OCI-LY1 (cell line): ENCODE measurements around the gene ATP8A2.

ENCODE experiments used
- H2AFZ ChIP-seq: fragments of 200-600 bp; sonication (generic), shearing (Covaris generic); 2 replicates; pipeline ENCODE4 v1.6.0; 2014; ENCODE audit warnings: antibody characterized with exemption, mild to moderate bottlenecking, low read length
- H3F3A ChIP-seq: fragments of 200-600 bp; sonication (generic), shearing (Covaris generic); 2 replicates; pipeline ENCODE4 v1.6.0; 2014; ENCODE audit warnings: mild to moderate bottlenecking, antibody characterized with exemption, low read length, moderate library complexity; ENCODE audit not compliant: insufficient read depth
- H3K27ac ChIP-seq: fragments of 200-600 bp; sonication (generic); 2 replicates; pipeline ENCODE4 v1.5.1; 2014; ENCODE audit warnings: low read length, mixed run types, mild to moderate bottlenecking, low read depth; ENCODE audit not compliant: poor library complexity, severe bottlenecking
- H3K27me3 ChIP-seq: fragments of 200-600 bp; sonication (generic); 2 replicates; pipeline ENCODE4 v1.6.0; 2014; ENCODE audit warnings: antibody characterized with exemption, mild to moderate bottlenecking, low read length, moderate library complexity; ENCODE audit not compliant: insufficient read depth
- H3K36me3 ChIP-seq: fragments of 200-600 bp; sonication (generic); 2 replicates; pipeline ENCODE4 v1.6.1; 2014; ENCODE audit warnings: mild to moderate bottlenecking, antibody characterized with exemption, low read length, moderate library complexity, mixed read lengths; ENCODE audit not compliant: insufficient read depth
- H3K4me1 ChIP-seq: fragments of 200-600 bp; sonication (generic); 2 replicates; pipeline ENCODE4 v1.5.1; 2014; ENCODE audit warnings: mild to moderate bottlenecking, low read length, moderate library complexity; ENCODE audit not compliant: insufficient read depth, severe bottlenecking
- H3K4me2 ChIP-seq: fragments of 200-600 bp; sonication (generic), shearing (Covaris generic); 2 replicates; pipeline ENCODE4 v1.6.1; 2014; ENCODE audit warnings: low read length
- H3K4me3 ChIP-seq: fragments of 200-600 bp; sonication (generic); 2 replicates; pipeline ENCODE4 v1.5.1; 2014; ENCODE audit warnings: low read length, low read depth, mild to moderate bottlenecking, mixed read lengths; ENCODE audit not compliant: poor library complexity, severe bottlenecking
- H3K79me2 ChIP-seq: fragments of 200-600 bp; shearing (Covaris generic); 2 replicates; pipeline ENCODE4 v1.6.1; 2016; ENCODE audit warnings: mixed run types, low read length, mixed read lengths; ENCODE audit not compliant: insufficient read depth
- H3K9ac ChIP-seq: fragments of 200-600 bp; sonication (generic), shearing (Covaris generic); 2 replicates; pipeline ENCODE4 v1.6.1; 2014; ENCODE audit warnings: mild to moderate bottlenecking, low read length, mixed read lengths
- H3K9me2 ChIP-seq: fragments of 200-600 bp; sonication (generic), shearing (Covaris generic); 2 replicates; pipeline ENCODE4 v1.6.1; 2014; ENCODE audit warnings: low read depth, mild to moderate bottlenecking, low read length, mixed read lengths
- H3K9me3 ChIP-seq: fragments of 200-600 bp; shearing (Covaris generic); 2 replicates; pipeline ENCODE4 v1.6.1; 2014; ENCODE audit warnings: low read length, mixed read lengths
- H4K20me1 ChIP-seq: fragments of 200-600 bp; sonication (generic), shearing (Covaris generic); 2 replicates; pipeline ENCODE4 v1.6.0; 2016; ENCODE audit warnings: mild to moderate bottlenecking, low read length; ENCODE audit not compliant: insufficient read depth
- EZH2 ChIP-seq: fragments of 200-600 bp; sonication (generic), shearing (Covaris generic); IDR thresholded peaks from 2 replicates; pipeline ENCODE4 v1.8.0; 2017; ENCODE audit warnings: borderline replicate concordance, mixed run types, mild to moderate bottlenecking, antibody characterized with exemption, low read length, moderate library complexity, mixed read lengths
- TF ChIP-seq, protein P1 (sequence below): fragments of 200-600 bp; sonication (generic), shearing (Covaris generic); IDR thresholded peaks from 2 replicates; pipeline ENCODE4 v1.5.1; 2017; ENCODE audit warnings: mild to moderate bottlenecking, antibody characterized with exemption, low read length, moderate library complexity, mixed read lengths

Gene ATP8A2

DNA sequence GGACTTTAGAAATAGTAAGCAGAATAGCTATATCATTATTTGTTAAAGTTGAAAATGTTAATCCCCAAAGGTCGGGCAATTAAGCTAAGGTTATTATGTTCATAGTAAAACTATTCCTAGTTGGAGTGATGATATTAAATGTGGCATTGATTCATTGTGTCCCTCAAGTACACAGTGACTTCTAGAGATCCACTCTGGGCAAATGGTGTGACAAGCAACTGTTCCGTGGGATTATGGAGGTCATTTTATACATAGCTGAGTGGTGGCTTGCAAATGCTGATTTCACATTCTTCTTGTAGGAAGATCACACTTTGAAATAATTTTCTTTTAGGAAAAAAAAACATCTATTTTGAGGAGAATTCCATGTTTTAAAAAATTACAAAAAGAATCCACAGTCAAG, 317.8 kb downstream of the ATP8A2 start:
- H3K4me2 ChIP-seq = no peak overlapping the region
- no peak for TF ChIP-seq EZH2
- H3K9me3 ChIP-seq = no peaks in the 10 kb centered on the region
- H3K79me2 ChIP-seq = no peaks in the 10 kb centered on the region
- no peak overlapping the region for H2AFZ ChIP-seq
- H3K36me3 ChIP-seq = no peaks in the 10 kb centered on the region
- no peaks in the 10 kb centered on the region for H4K20me1 ChIP-seq
- H3K9ac ChIP-seq = no peak overlapping the region
- no peaks in the 10 kb centered on the region for H3K27me3 ChIP-seq
- no peaks in the 10 kb centered on the region for H3F3A ChIP-seq
- no peak overlapping the region for H3K4me3 ChIP-seq
- H3K27ac ChIP-seq = no peak overlapping the region
- no peaks in the 10 kb centered on the region for H3K4me1 ChIP-seq
- no peaks in the 10 kb centered on the region for H3K9me2 ChIP-seq

DNA sequence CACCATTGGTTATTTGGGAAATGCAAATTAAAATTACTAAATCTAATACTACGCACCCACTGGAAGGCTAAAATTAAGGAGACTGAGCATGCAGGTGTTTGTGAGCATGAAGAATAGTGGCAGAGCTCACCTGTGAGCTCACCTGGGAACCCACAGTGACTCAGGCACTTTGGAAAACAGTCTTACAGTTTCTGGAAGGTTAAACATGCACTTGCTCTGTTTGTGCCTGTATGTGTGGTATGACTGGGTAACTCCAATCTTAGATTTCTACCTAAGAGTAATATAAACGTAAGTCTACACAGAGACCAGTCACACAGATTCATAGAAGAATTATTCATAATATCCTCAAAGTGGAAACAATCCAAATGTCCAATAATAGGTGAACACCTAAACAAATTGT, 318.8 kb downstream of the ATP8A2 start:
- no peaks in the 10 kb centered on the region for H4K20me1 ChIP-seq
- no peaks in the 10 kb centered on the region for H3K27me3 ChIP-seq

DNA sequence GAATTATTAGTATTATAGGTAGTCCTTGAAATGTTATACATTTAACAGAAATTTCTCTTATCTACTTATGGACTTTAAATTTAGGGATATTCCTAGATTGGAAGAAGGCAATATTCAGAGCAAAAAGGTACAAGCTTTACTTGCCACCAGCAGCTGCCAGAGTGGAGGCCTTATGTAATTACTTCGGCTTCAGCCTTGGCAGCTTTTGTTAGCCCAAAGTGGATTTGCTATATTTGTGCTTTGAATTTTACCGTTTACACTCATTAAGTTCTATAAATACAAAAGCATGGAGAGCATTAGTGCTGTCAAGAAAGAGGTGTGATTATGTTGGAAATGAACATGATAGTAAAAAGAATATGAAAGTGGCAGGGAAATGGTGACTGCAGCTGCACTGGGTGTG, 319.9 kb downstream of the ATP8A2 start:
- H2AFZ ChIP-seq = no peak overlapping the region
- TF ChIP-seq, protein P1, sequence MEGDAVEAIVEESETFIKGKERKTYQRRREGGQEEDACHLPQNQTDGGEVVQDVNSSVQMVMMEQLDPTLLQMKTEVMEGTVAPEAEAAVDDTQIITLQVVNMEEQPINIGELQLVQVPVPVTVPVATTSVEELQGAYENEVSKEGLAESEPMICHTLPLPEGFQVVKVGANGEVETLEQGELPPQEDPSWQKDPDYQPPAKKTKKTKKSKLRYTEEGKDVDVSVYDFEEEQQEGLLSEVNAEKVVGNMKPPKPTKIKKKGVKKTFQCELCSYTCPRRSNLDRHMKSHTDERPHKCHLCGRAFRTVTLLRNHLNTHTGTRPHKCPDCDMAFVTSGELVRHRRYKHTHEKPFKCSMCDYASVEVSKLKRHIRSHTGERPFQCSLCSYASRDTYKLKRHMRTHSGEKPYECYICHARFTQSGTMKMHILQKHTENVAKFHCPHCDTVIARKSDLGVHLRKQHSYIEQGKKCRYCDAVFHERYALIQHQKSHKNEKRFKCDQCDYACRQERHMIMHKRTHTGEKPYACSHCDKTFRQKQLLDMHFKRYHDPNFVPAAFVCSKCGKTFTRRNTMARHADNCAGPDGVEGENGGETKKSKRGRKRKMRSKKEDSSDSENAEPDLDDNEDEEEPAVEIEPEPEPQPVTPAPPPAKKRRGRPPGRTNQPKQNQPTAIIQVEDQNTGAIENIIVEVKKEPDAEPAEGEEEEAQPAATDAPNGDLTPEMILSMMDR = no peak
- TF ChIP-seq EZH2 = no peak
- no peaks in the 10 kb centered on the region for H4K20me1 ChIP-seq
- no peaks in the 10 kb centered on the region for H3K9me2 ChIP-seq
- no peaks in the 10 kb centered on the region for H3K4me1 ChIP-seq
- H3K4me2 ChIP-seq = no peak overlapping the region
- no peak overlapping the region for H3K4me3 ChIP-seq
- H3K27ac ChIP-seq = no peak overlapping the region
- no peaks in the 10 kb centered on the region for H3F3A ChIP-seq
- H3K9ac ChIP-seq = no peak overlapping the region
- no peaks in the 10 kb centered on the region for H3K9me3 ChIP-seq
- H3K27me3 ChIP-seq = no peaks in the 10 kb centered on the region
- H3K79me2 ChIP-seq = no peaks in the 10 kb centered on the region
- H3K36me3 ChIP-seq = no peaks in the 10 kb centered on the region

More for the DNA sequence above, 318.8 kb downstream of the ATP8A2 start:
- H3K36me3 ChIP-seq = no peaks in the 10 kb centered on the region
- H3K9ac ChIP-seq = no peak overlapping the region
- no peak overlapping the region for H2AFZ ChIP-seq
- H3K27ac ChIP-seq = no peak overlapping the region
- no peaks in the 10 kb centered on the region for H3K4me1 ChIP-seq
- H3F3A ChIP-seq = no peaks in the 10 kb centered on the region
- H3K9me2 ChIP-seq = no peaks in the 10 kb centered on the region
- TF ChIP-seq EZH2 = no peak
- TF ChIP-seq, protein P1 = no peak
- no peak overlapping the region for H3K4me3 ChIP-seq
- no peaks in the 10 kb centered on the region for H3K9me3 ChIP-seq
- no peaks in the 10 kb centered on the region for H3K79me2 ChIP-seq
- no peak overlapping the region for H3K4me2 ChIP-seq

DNA sequence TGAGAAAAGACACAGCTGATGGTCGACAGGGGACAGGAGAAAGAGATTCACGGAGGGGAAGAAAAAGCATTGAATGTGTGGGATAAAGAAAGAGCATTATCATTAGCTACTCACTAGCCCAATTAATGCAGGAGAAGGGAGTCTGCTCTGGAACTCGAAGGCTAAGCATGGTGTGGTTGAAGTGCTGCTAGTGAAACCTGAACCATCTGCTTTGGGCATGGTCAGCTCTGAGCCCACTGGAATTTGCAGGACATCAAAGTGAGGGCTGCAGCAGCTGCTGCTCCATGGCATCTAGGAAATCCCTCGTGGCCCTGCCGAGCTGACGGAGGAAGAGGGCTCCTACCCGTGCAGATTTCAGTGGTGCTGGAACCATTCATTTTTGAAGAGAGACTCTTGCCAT, 320.3 kb downstream of the ATP8A2 start:
- Histone ChIP-seq H4K20me1 (no peaks in the 10 kb centered on the region), H2AFZ (no peak overlapping the region), H3K4me3 (no peak overlapping the region), H3K27me3 (no peaks in the 10 kb centered on the region), H3K9me2 (no peaks in the 10 kb centered on the region), H3K9ac (no peak overlapping the region), H3K27ac (no peak overlapping the region), H3K4me1 (no peaks in the 10 kb centered on the region), H3K4me2 (no peak overlapping the region), H3K79me2 (no peaks in the 10 kb centered on the region), H3F3A (no peaks in the 10 kb centered on the region), H3K9me3 (no peaks in the 10 kb centered on the region), H3K36me3 (no peaks in the 10 kb centered on the region)
- no peak for TF ChIP-seq EZH2
- TF ChIP-seq, protein P1 = no peak
